ENCODE measurements around the gene CRACDL. TPM values are rescaled to one million over a fixed set of nuclear protein-coding genes. Genes with fewer than 3 reads are reported as not detected.

Gene CRACDL
- total and polyA plus RNA-seq, 12 donors: 1.2 to 7.9 (median 3.2) TPM

DNA sequence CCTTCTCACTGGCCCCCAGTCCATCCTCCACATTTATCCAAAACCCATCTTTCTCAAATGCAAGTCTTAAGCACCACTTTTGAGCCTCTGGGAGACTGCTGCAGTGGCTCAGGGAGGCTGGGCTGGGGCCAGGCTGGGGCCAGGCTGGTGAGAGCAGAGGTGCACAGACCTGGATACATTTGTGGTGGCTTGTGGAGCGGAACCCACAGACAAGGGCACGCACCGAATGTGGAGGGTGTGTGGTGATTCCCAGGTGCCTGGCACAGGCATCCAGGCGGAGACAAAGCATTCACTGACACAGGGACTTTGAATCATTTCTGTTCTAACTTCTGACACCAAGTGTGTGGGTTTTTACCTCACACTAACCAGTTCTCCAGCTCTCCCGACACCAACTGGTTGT is 162.9 kb downstream of the CRACDL start:
- Histone ChIP-seq H3K36me3 (no peaks in the 10 kb centered on the region), H3K27me3 (peaks cover 0 to 7% (median 0%) of the 10 kb centered on the region in 7 donors), H3K9me3 (no peaks in the 10 kb centered on the region), H3K27ac (peak overlapping the region in 1 of 10 donors; percentile 85), H3K4me3 (no peak overlapping the region), H3K4me1 (peaks cover 0 to 48% (median 12%) of the 10 kb centered on the region in 9 donors)
- DNase-seq: no peak
- WGBS, 2 donors: 87 to 95% methylated on average over 5 of the region's 5 CpGs
- TF ChIP-seq, protein P1, sequence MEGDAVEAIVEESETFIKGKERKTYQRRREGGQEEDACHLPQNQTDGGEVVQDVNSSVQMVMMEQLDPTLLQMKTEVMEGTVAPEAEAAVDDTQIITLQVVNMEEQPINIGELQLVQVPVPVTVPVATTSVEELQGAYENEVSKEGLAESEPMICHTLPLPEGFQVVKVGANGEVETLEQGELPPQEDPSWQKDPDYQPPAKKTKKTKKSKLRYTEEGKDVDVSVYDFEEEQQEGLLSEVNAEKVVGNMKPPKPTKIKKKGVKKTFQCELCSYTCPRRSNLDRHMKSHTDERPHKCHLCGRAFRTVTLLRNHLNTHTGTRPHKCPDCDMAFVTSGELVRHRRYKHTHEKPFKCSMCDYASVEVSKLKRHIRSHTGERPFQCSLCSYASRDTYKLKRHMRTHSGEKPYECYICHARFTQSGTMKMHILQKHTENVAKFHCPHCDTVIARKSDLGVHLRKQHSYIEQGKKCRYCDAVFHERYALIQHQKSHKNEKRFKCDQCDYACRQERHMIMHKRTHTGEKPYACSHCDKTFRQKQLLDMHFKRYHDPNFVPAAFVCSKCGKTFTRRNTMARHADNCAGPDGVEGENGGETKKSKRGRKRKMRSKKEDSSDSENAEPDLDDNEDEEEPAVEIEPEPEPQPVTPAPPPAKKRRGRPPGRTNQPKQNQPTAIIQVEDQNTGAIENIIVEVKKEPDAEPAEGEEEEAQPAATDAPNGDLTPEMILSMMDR (IDR thresholded peaks at IDR 0.05): no peak
- intact Hi-C loops (cut with DNase I): no loop called here
- ATAC-seq: no peak

DNA sequence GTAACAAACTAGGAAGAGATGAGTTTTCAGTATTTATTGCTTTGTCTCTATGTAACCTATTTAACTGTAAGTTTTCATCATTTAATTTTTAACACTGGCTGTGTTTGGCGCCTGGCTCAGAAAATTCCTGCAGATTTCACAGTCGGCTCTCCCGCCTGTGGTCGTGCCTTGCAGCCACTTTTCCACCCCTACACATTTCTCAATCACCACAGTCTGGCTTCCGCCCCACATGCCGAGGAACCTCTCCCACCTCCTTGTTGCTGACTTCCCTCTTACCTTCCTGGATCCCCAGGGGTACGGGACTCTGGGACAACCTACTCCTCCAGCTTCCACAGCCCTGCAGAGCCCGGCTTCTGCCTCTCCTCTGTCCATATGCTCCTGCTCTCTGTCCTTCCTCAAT is 163.5 kb downstream of the CRACDL start:
- intact Hi-C loops (cut with DNase I): no loop called here
- H3K36me3 ChIP-seq: no peaks in the 10 kb centered on the region
- H3K4me3 ChIP-seq: peak overlapping the region in 1 of 10 donors; percentile 42
- H3K27me3 ChIP-seq: peaks cover 0 to 7% (median 0%) of the 10 kb centered on the region in 7 donors
- ATAC-seq (peak in 1 of 8 donors; percentile 15), DNase-seq (no peak)
- peak overlapping the region in 3 of 10 donors; percentile 5 to 85 (median 6) for H3K27ac ChIP-seq
- H3K9me3 ChIP-seq: no peaks in the 10 kb centered on the region
- WGBS, 2 donors: 52 to 54% methylated on average over 8 of the region's 8 CpGs
- peaks cover 0 to 55% (median 12%) of the 10 kb centered on the region in 9 donors for H3K4me1 ChIP-seq
- TF ChIP-seq, protein P1 (IDR thresholded peaks at IDR 0.05): no peak

DNA sequence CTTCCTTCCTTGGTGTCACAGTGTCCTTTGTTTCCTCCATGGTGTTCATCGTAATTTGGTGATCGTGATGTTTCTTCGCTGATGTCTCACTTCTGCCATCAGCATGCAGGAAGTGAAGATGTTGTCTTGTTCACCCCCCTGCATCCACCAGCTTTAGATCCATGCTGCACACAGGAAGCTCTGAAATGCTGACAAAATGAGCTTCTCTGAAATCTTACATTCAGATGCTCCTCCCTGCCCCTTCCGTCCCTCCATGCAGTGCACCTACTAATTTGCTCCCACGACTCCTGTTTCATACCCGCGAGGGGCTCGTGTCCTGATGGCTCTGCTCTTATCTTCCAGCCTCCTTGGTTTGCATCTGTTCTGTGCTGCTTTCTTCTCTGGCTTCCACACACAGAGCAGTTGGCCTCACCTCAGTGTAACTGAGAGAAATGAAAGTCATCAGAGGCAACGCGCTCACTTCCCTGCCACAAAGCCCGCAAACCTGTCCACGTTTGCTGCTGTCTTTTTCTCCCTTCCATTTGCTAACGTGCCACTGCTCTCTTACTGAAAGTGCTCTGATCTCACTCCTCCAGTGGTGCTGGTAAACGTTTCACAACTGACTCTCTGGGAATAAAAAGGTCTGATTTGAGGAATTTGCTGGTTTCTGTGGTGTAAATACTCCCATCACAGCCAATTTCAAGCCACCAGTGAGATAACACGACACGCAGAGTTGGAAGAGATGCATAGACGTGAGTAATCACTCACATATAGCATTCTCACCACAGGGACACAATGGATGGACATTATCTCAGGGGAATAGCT is 164.1 kb downstream of the CRACDL start:
- TF ChIP-seq, protein P1 (IDR thresholded peaks at IDR 0.05): no peak
- Histone ChIP-seq H3K36me3 (no peaks in the 10 kb centered on the region), H3K9me3 (no peaks in the 10 kb centered on the region), H3K4me1 (peaks cover 0 to 61% (median 12%) of the 10 kb centered on the region in 9 donors), H3K27me3 (peaks cover 0 to 7% (median 0%) of the 10 kb centered on the region in 7 donors), H3K4me3 (peak overlapping the region in 7 of 10 donors; percentile 1 to 42 (median 22)), H3K27ac (peak overlapping the region in 6 of 10 donors; percentile 5 to 85 (median 12))
- ATAC-seq (peak; percentile 17 to 59 (median 45)), DNase-seq (no peak)
- 42 to 44% methylated on average over 17 of the region's 17 CpGs for WGBS, 2 donors
- intact Hi-C loops (cut with DNase I): no loop called here

DNA sequence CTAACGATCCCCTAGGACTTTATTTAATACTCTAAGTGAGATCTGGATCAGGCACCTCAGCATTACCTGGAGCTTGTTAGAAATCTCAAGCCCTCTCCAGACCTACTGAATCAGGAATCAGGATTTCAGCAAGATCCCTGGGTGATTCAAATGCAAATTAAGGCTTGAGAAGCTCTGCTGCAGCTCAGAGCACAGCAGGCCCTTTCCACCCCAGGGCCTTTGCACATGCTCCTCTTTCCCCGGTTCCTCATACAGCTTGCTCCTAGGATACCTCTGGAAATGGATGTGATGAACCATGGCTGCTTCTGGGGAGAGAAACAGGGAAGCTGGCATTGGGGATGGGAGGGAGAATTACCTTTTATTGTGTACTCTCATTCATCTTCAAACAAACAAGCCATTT is 164.8 kb downstream of the CRACDL start:
- H3K36me3 ChIP-seq: no peaks in the 10 kb centered on the region
- TF ChIP-seq, protein P1 (IDR thresholded peaks at IDR 0.05): no peak
- peaks cover 0 to 7% (median 0%) of the 10 kb centered on the region in 7 donors for H3K27me3 ChIP-seq
- ATAC-seq: no peak
- 86 to 91% methylated on average over 2 of the region's 2 CpGs for WGBS, 2 donors
- intact Hi-C loops (cut with DNase I): no loop called here
- H3K4me1 ChIP-seq: peaks cover 0 to 67% (median 12%) of the 10 kb centered on the region in 9 donors
- H3K27ac ChIP-seq: peak overlapping the region in 1 of 10 donors; percentile 85
- peak overlapping the region in 1 of 10 donors; percentile 42 for H3K4me3 ChIP-seq
- no peak for DNase-seq
- H3K9me3 ChIP-seq: no peaks in the 10 kb centered on the region

All from heart right ventricle (tissue), 16 donors.